C4-2B (cell line): Measurements from ENCODE around the gene NUP210.

Experiments
- ZFX ChIP-seq: fragments of 450-650 bp; IDR thresholded peaks from 2 replicates; pipeline ENCODE4 v1.6.1; 2017
- TF ChIP-seq, protein P1 (sequence below): fragments of 450-650 bp; conservative IDR thresholded peaks from 2 replicates; pipeline ENCODE4 v1.5.1; 2017; ENCODE audit warnings: mild to moderate bottlenecking

DNA sequence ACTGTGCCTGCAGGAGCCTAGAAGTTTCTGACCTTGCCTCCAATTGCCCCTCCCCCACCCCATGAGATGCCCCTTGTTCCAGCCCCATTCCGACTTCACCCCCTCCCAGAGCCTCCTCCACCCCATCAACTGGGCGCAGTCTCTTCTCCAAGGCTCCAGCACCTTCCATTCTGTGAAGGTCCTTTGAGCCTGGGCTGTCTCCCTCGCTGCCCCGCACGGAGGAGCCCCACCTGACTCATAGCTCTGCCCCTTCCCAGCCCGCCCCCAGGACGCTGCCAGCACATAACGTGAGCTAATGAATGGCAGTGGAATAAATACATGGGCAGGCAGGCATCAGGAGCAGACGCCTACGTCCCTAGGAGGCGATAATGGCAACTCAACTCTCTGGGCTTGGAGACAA is 113.1 kb downstream of the NUP210 start:
- TF ChIP-seq, protein P1, sequence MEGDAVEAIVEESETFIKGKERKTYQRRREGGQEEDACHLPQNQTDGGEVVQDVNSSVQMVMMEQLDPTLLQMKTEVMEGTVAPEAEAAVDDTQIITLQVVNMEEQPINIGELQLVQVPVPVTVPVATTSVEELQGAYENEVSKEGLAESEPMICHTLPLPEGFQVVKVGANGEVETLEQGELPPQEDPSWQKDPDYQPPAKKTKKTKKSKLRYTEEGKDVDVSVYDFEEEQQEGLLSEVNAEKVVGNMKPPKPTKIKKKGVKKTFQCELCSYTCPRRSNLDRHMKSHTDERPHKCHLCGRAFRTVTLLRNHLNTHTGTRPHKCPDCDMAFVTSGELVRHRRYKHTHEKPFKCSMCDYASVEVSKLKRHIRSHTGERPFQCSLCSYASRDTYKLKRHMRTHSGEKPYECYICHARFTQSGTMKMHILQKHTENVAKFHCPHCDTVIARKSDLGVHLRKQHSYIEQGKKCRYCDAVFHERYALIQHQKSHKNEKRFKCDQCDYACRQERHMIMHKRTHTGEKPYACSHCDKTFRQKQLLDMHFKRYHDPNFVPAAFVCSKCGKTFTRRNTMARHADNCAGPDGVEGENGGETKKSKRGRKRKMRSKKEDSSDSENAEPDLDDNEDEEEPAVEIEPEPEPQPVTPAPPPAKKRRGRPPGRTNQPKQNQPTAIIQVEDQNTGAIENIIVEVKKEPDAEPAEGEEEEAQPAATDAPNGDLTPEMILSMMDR, result no peak
- no peak for TF ChIP-seq ZFX
